Urinary bladder (tissue), 4 donors: ENCODE data around the gene EFEMP1. TPM values are rescaled to one million over a fixed set of nuclear protein-coding genes. Genes with fewer than 3 reads are reported as not detected.
A peak's percentile ranks its signal among the peaks of the same experiment; 100 is the strongest.

Experiments used
- DNase-seq: peaks from one replicate; pipeline ENCODE4 v3.0.0-alpha.2; 2015; ENCODE audit errors: extremely low spot score
- H3K27ac ChIP-seq: one replicate; pipeline ENCODE4 v1.5.1; 2013; ENCODE audit warnings: low read depth, mild to moderate bottlenecking, moderate library complexity
- H3K36me3 ChIP-seq: one replicate; pipeline ENCODE4 v1.6.1; 2013; ENCODE audit warnings: mild to moderate bottlenecking, moderate library complexity; ENCODE audit not compliant: insufficient read depth
- H3K4me1 ChIP-seq: one replicate; pipeline ENCODE4 v1.6.1; 2013; ENCODE audit warnings: mild to moderate bottlenecking, moderate library complexity; ENCODE audit not compliant: insufficient read depth
- H3K4me3 ChIP-seq: one replicate; pipeline ENCODE4 v1.5.1; 2013; ENCODE audit warnings: low read depth, low read length
- WGBS: extraction: QIAGEN DNeasy Blood & Tissue Kit; methylation state at CpG from one replicate; pipeline ENCODE4 v1.1.7; 2013; 5-methylcytosine and 5-hydroxymethylcytosine counted together
- polyA plus RNA-seq: library from polyadenylated mRNA; stranded (reverse); fragments of 200-250 nt; gene quantifications from one replicate; pipeline ENCODE4 v1.2.3, GENCODE V29; 2013
- total RNA-seq: library from RNA; depleted of rRNA; stranded (reverse); fragments of >200 nt; gene quantifications from one replicate; pipeline ENCODE4 v1.2.3, GENCODE V29; 2014
- donor health status: healthy with polysubstance abuse.
- donor health status: healthy.

The EFEMP1 gene, protein sequence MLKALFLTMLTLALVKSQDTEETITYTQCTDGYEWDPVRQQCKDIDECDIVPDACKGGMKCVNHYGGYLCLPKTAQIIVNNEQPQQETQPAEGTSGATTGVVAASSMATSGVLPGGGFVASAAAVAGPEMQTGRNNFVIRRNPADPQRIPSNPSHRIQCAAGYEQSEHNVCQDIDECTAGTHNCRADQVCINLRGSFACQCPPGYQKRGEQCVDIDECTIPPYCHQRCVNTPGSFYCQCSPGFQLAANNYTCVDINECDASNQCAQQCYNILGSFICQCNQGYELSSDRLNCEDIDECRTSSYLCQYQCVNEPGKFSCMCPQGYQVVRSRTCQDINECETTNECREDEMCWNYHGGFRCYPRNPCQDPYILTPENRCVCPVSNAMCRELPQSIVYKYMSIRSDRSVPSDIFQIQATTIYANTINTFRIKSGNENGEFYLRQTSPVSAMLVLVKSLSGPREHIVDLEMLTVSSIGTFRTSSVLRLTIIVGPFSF
- total RNA-seq (146 TPM), polyA plus RNA-seq (244 TPM)

DNA sequence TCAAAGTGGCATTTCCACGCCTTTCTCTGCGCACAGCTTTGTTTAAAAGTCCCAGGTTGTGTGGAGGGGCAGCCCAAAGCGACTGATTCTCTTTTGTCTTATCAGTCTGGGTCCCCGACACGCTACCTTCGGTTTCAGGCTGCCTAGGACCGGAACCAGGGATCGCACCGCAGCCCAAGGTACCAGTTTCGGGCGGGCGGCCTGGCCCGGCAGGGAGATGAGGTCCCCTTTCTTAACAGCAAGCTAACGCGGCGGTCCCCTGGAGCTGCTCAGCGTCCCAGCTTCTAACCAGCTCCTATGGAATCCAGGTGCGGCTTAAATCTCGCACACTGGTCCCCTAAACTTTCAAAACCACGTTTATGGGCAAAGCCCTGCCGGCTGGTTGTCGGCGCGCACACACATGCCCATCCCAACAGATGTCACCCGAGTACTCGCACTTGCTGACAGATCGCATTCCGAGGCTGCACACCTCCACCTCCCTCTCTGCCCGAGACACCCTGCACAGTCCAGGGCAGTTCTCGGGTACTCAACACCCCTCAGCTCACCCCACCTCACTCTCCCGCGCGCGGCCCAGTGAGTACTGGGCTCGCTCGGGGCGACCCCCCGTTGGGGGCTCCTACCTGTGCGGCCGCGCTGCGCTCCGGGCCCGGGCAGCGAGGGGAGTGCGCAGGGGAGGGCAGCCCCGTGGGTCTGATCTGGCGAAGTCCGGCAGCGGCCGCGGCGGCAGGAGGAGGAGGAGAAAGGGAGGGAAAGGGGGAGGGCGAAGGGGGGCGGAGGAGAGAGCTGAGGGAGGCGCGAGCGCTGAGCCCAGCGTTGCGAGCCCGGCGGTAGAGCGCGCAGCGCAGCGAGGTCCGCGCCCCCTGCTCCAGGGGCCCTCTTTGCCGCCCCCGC is at the start of gene EFEMP1:
TSS of gene EFEMP1 (minus strand) at position 692 of the 891 bp plus-strand sequence. CDS start 1,342 bp downstream, outside the sequence.
- H3K4me3 ChIP-seq: peak within 1 kb of the TSS; percentile 58
- H3K27ac ChIP-seq: no peak within 1 kb of the TSS
- no peaks in the 10 kb centered on the region for H3K4me1 ChIP-seq
- no peaks in the 10 kb centered on the region for H3K36me3 ChIP-seq
- WGBS: under 1% methylated on average over 70 of the region's 70 CpGs
- DNase-seq: no peak

DNA sequence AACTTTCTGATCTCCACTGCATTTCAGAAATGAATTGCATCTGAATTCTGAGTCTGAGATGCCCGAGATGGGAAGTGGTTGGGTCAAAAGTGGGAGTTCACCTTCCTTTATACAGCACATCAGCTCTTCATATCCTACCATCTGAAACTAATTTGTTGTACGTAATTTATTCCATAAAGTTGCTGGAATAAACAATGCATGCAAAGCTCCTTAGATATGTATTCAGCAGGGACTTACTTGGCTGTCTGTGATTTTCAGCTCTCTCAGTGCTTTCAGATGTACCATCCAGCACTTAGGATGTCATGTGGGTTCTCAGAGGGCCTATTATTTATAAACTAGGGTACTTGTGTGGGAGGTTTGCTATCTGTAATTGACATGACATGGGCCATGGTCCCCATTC is 46.9 kb upstream of the EFEMP1 start:
- no peaks in the 10 kb centered on the region for H3K36me3 ChIP-seq
- 57% methylated on average over 2 of the region's 2 CpGs for WGBS
- H3K27ac ChIP-seq: no peak overlapping the region
- no peak for DNase-seq
- no peaks in the 10 kb centered on the region for H3K4me1 ChIP-seq
- H3K4me3 ChIP-seq: no peak overlapping the region

DNA sequence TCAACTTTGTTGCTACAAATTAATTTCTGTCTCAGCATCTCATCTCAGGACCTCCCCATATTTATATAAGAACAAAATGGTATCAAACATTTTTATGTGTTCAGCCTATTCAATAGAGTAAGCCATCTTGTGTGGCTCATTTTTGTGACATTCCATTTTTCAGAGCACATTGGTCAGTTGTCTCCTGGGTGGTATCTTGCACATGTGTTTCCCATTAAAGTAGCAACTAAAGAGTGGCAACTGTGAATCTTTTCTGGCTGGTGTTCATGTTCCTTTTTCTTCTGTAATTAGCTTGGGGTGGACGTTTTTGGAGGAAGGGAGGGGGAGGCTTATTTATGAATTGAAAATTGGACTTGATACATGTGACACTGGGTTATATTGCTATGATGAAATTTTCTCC is 45.4 kb upstream of the EFEMP1 start:
- Histone ChIP-seq H3K4me1 (no peaks in the 10 kb centered on the region), H3K36me3 (no peaks in the 10 kb centered on the region), H3K4me3 (no peak overlapping the region), H3K27ac (no peak overlapping the region)
- WGBS: 21% methylated on average over 1 of the region's 1 CpG
- no peak for DNase-seq

DNA sequence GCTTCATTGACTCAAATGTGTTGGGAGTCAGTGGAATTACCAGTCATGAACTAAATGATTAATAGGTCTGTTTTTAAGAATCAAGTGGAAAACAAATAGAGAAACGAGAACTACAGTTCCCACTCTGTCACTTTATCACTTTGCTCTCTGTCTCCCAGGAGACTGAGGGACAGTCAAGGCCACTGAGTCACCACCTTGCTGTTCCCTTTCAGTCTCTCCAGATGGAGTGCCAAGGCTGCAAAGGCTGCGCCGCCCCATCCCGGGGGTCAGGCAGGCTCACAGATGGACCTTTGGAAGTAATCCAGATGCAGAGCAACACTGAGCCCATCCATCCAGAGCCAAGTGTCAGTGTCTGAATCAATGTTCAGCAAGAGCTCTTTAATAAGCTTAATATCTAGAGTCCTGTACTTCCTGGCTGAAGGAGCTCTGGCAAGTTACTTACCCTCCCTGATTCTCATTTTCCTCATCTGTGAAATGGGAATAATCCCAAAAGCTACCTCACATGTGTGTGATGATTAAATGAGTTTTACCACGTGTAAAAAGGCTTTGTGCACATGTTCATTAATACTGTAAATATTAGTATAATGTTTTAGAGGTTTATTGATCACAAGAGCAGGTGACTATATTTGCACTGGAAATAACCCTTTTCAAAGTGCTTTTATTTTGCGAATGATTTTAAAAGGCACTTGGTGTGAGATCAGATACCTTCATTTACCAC is 43.0 kb upstream of the EFEMP1 start:
- DNase-seq: no peak
- 39% methylated on average over 6 of the region's 6 CpGs for WGBS
- Histone ChIP-seq H3K27ac (no peak overlapping the region), H3K4me3 (no peak overlapping the region), H3K4me1 (no peaks in the 10 kb centered on the region), H3K36me3 (no peaks in the 10 kb centered on the region)

DNA sequence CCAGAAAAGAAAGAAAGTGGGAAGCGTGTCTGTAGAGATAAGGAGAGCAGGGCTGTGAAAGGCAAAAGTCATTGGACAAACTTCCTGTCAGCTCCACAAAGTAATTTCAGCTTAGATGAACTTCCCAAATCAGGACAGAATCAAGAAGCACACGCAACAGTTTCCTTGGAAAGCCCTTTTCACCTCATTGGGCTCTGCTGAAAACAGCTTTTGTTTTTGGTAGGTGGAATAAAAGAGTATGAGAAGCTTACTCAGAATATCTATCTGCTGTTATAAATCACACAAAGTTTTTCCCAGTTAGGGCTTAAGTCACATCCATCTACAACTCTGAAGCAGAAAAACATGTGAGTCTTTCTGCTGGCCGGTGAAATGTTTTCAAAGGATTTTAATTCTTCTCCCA is 42.4 kb upstream of the EFEMP1 start:
- no peaks in the 10 kb centered on the region for H3K36me3 ChIP-seq
- H3K27ac ChIP-seq: no peak overlapping the region
- no peak for DNase-seq
- WGBS: 21% methylated on average over 3 of the region's 3 CpGs
- no peaks in the 10 kb centered on the region for H3K4me1 ChIP-seq
- no peak overlapping the region for H3K4me3 ChIP-seq

DNA sequence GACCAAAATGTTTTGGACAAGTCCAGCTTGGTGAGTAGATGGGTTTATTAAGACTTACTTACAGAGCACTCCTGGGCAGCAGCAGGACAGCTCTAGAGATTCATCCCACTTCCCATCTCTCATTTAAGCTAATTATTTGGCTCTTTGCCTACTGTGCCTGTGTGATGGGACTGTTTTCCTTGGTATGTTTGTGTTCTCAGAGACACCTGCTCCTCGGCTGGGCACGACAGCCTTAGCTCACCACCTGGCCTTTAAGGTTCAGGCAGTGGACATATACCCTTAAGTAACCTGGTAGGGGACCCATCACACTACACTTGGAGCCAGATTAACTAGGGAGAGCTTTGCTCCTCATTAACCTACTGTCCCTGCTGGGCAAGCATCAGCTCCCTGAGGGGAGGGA is 41.7 kb upstream of the EFEMP1 start:
- 86% methylated on average over 2 of the region's 2 CpGs for WGBS
- Histone ChIP-seq H3K27ac (no peak overlapping the region), H3K36me3 (no peaks in the 10 kb centered on the region), H3K4me1 (no peaks in the 10 kb centered on the region), H3K4me3 (no peak overlapping the region)
- no peak for DNase-seq

DNA sequence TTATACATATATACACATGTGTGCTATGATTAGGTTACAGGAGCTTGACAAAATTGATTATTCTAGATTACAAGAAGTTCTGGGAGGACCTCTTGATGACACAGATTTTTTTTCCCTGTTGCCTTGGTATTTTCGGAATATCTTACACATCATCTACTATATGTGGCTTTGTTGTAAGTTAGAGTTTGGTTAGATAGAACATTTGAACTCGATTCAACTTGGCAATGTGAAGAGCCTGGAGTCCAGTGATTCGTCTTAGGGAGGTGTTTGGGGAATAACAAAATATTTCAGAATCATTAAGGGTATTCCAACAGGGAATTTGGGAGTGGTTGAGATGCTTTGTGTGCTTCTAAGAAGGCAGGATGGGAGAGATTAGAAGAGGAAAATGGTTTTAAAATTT is 39.3 kb upstream of the EFEMP1 start:
- WGBS: 67% methylated on average over 3 of the region's 3 CpGs

DNA sequence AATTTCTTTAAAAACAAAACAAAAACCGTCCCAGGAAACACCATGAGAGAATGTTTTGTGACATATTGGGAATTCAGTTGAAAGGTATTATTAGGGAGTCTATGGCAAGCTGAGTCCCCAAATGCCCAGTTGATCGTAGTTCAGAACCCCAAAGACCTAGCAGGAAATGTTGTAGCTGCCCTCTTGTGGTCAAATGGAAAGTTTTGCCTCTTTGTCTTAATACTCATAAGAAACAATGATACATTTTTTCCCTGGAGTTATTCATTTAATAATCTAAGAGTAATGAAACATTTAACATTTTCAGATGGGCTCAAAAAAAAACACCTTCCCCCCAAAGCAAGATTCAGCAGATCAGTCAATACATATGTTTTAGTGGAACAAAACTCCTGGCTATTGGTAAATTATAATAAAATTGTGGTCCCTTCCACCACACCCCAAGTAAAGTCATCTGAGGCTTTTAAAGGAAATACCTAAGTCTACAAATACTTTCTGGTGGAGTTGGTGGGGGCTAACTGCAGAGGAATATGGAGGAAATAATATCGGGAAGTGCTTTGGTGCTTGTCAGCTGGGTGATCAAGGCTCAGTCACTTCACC is 37.8 kb upstream of the EFEMP1 start:
- 21% methylated on average over 3 of the region's 3 CpGs for WGBS
- no peaks in the 10 kb centered on the region for H3K4me1 ChIP-seq
- DNase-seq: no peak
- H3K27ac ChIP-seq: no peak overlapping the region
- no peak overlapping the region for H3K4me3 ChIP-seq
- H3K36me3 ChIP-seq: no peaks in the 10 kb centered on the region

More for the DNA sequence above, 39.3 kb upstream of the EFEMP1 start:
- no peak for DNase-seq
- H3K27ac ChIP-seq: no peak overlapping the region
- no peaks in the 10 kb centered on the region for H3K4me1 ChIP-seq
- no peak overlapping the region for H3K4me3 ChIP-seq
- no peaks in the 10 kb centered on the region for H3K36me3 ChIP-seq

DNA sequence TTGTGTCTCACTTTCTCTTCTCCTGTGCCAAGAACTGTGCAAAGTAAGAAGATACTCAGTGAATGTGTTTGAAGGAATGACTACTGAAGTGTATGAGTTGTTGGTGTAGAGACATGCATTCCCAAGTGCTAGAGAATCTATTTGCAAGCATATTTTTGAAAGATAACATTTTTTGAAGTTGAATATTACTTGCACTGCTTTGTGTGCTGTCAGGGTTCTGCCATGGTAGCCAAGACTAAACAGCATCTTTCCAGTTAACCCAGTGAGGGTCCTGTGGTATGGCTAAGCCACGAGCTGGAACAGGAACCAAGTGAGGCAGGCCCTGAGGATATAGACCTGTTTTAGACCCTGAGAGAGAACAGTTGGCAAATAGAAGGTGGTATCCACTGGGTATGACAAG is 35.2 kb upstream of the EFEMP1 start:
- H3K4me1 ChIP-seq: no peaks in the 10 kb centered on the region
- no peak overlapping the region for H3K27ac ChIP-seq
- no peak overlapping the region for H3K4me3 ChIP-seq
- WGBS: 83% methylated on average over 1 of the region's 1 CpG
- H3K36me3 ChIP-seq: no peaks in the 10 kb centered on the region
- no peak for DNase-seq

DNA sequence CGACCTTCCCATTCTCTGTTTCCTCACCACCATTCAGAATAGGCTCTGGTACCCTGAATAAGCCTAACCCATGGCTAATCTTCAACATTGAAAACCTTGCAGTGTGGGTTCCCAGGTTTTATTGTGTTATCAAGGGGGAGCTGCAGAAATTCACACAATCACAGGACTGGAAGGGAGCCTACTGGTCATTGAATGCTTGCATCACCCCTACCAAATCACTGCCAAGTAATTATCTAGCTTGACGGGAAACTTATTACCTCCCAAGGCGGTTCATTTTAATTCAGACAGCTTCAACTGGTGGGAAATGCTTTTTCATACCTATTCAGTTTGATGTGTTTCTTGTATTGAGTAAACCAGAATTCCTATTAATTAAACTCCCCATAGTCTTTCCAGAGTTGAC is 33.6 kb upstream of the EFEMP1 start:
- Histone ChIP-seq H3K27ac (no peak overlapping the region), H3K36me3 (no peaks in the 10 kb centered on the region), H3K4me1 (no peaks in the 10 kb centered on the region), H3K4me3 (no peak overlapping the region)
- WGBS: 85% methylated on average over 3 of the region's 3 CpGs
- DNase-seq: no peak

DNA sequence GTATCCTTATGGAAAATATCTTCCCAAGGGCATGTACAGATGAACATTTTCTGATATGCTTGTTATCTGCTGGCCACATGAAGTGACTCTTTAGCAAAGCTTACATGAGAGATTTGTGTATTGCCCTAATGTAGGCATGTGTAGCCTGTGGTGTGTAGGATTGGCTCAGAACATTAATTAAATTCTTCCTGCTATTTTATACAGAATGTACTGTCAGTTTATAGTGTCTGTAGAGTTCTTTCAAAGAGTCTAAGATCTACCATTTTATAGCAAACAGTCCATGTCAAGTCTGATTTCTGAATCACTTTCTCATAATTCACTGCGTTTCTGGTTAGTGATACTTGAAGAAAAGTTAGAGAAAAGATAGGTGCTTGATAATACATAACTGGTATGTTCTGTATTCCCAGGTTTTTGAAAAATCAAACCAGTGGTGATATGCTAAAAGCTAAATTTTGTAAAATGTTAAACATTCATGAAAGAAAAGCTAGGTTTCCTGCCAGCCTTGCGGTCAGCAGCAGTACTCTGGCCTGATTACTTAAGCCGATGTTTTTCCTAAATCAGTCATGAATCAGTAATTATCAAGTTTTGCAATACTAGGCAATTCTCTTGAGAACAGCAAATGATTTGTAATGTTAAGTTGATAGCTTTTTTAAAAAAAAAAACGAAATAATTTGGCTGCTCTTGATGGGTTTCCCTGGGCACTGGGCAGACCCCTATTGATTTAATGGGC is 30.9 kb upstream of the EFEMP1 start:
- no peak overlapping the region for H3K27ac ChIP-seq
- 57% methylated on average over 4 of the region's 4 CpGs for WGBS
- no peaks in the 10 kb centered on the region for H3K36me3 ChIP-seq
- DNase-seq: no peak
- H3K4me1 ChIP-seq: no peaks in the 10 kb centered on the region
- no peak overlapping the region for H3K4me3 ChIP-seq

DNA sequence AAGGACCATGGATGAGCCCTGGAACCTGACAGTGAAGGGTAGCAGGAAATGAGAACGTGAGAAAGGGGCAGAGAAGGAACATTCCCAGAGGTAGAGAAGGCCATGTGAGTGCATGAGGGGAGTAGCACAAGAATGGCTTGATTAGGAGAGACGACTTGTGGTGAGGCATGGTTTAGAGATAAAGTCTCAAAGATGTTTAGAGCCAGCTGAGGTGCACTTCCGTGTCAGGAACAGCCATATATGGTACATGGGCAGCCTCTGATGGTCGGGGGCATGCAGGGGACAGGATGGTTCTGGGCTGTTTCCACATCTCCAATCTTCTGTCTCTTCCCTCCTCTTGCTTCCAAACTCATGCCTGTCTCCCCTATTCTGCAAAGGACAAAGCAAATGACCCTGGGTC is 28.8 kb upstream of the EFEMP1 start:
- no peaks in the 10 kb centered on the region for H3K4me1 ChIP-seq
- H3K36me3 ChIP-seq: no peaks in the 10 kb centered on the region
- H3K4me3 ChIP-seq: no peak overlapping the region
- DNase-seq: no peak
- 66% methylated on average over 4 of the region's 4 CpGs for WGBS
- H3K27ac ChIP-seq: no peak overlapping the region
